Omental fat pad (tissue), 4 donors: Measurements from ENCODE around the gene TCP1. TPM values are rescaled to one million over a fixed set of nuclear protein-coding genes. Genes with fewer than 3 reads are reported as not detected.
"Not testable (repeated sequence)": the region's sequence is repeated elsewhere in the genome, so short reads cannot be mapped to it uniquely, and the experiment has no call there.

Experiments used
- ATAC-seq: fragments of 150-250 bp; one replicate; pipeline ENCODE4 v1.9.1; 2016; ENCODE audit warnings: mild to moderate bottlenecking, moderate library complexity; ENCODE audit not compliant: low FRiP score
- DNase-seq: peaks from one replicate; pipeline ENCODE4 v3.0.0-alpha.2; 2019; ENCODE audit warnings: low spot score
- total RNA-seq, 4 donors: library from RNA; depleted of rRNA; stranded (reverse); fragments of >200 nt; gene quantifications; one replicate each; pipeline ENCODE4 v1.1.0, GENCODE V29; 2016
- TF ChIP-seq, protein P1 (sequence below), 3 donors: fragments of 450-650 bp; IDR thresholded peaks; one replicate each; pipeline ENCODE4 v1.5.1; 2016 to 2017; ENCODE audit warnings: antibody characterized with exemption in 3 of 3, mild to moderate bottlenecking in 3 of 3, moderate library complexity in 2 of 3

TCP1 gene
- total RNA-seq, 4 donors from 2014 or later = 146 to 248 (median 192) TPM

DNA sequence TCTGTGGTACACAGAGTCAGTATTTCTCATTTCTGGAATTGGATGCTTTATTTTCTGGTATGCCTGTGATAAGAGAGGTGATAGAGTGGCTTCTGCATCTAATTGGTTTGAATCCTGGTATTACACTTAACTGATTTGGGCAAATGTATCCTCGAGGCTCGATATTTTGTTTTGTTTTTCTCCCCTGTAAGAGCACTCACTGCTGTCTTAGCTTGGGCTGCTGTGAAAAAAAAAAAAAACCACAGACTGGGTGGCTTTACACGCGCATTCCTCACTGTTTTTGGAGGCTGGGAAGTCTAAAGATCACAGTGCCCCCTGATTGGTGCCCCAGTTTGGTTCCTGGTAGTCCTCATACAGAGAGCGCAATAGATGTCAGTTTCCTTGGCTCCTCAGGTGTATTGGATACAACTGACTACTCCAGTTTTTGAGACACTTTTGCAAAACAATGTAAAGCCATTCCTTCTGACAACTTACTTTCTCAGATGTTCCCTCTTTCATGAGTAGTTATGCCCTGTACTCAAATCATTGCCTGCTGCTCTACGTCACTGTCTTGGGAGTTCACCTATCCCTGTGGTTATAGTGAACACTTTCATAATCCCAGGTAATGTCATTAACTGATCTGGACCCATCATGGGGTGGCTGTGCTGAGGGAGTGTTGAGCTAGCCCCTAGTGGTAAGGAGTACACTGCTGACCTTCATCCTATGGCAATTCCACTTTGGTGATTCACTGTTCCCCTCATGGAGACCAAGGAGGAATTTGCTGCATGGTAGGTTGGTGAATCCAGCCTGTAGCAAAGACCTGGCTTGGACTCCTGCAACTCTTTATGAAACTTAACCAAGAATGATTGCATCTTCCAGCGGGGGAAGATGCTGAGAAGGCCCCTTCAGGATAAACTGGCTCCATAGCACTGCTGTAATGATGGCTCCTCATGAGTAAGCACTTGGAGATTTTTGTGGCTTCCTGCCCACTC, 31.1 kb downstream of the TCP1 start:
- TF ChIP-seq, protein P1, sequence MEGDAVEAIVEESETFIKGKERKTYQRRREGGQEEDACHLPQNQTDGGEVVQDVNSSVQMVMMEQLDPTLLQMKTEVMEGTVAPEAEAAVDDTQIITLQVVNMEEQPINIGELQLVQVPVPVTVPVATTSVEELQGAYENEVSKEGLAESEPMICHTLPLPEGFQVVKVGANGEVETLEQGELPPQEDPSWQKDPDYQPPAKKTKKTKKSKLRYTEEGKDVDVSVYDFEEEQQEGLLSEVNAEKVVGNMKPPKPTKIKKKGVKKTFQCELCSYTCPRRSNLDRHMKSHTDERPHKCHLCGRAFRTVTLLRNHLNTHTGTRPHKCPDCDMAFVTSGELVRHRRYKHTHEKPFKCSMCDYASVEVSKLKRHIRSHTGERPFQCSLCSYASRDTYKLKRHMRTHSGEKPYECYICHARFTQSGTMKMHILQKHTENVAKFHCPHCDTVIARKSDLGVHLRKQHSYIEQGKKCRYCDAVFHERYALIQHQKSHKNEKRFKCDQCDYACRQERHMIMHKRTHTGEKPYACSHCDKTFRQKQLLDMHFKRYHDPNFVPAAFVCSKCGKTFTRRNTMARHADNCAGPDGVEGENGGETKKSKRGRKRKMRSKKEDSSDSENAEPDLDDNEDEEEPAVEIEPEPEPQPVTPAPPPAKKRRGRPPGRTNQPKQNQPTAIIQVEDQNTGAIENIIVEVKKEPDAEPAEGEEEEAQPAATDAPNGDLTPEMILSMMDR (IDR thresholded peaks at IDR 0.05) = no peak
- ATAC-seq (no peak), DNase-seq (no peak)

DNA sequence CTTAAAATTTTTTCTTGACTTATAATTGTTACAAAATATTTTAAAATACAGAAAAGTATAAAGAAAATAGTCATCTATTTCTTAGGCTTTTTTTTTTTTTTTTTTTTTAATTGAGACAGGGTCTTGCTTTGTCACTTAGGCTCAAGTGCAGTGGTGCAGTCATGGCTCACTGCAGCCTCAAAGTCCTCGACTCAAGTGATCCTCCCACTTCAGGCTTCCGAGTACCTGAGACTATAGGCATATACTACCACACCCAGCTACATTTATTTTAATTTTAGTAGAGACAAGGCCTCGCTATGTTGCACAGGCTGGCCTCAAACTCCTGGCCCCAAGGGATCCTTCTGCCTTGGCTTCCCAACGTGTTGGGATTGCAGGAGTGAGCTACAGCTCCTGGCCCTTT, 32.9 kb downstream of the TCP1 start:
- DNase-seq = no peak
- TF ChIP-seq, protein P1 (IDR thresholded peaks at IDR 0.05) = no peak
- ATAC-seq = no peak

DNA sequence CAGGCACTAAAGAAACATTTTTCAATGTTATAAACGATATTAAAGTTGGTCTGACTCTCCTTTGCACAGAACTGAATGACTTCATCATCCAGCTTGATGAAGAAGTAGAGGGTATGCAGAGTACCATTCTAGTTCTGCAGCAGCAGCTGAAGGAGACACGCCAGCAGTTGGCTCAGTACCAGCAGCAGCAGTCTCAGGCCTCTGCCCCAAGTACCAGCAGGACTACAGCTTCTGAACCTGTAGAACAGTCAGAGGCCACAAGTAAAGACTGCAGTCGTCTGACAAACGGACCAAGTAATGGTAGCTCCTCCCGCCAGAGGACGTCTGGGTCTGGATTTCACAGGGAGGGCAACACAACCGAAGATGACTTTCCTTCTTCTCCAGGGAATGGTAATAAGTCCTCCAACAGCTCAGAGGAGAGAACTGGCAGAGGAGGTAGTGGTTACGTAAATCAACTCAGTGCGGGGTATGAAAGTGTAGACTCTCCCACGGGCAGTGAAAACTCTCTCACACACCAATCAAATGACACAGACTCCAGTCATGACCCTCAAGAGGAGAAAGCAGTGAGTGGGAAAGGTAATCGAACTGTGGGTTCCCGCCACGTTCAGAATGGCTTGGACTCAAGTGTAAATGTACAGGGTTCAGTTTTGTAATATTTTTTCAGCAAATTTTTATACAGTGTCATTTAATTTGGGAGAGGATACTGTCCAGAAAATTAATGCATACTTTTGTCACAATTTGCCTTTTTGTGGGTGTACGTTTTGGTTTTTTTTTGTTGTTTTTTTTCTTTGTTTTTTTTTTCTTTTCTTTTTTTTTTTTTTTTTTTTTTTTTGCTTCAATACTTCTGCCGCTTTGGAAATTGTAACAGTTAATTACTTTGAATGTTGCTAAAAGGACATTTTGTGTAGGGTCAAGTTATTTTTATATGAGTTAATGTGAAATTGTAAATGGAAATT, 34.2 kb downstream of the TCP1 start:
- DNase-seq = no peak
- peak; percentile 39 for ATAC-seq
- TF ChIP-seq, protein P1 (IDR thresholded peaks at IDR 0.05) = no peak

DNA sequence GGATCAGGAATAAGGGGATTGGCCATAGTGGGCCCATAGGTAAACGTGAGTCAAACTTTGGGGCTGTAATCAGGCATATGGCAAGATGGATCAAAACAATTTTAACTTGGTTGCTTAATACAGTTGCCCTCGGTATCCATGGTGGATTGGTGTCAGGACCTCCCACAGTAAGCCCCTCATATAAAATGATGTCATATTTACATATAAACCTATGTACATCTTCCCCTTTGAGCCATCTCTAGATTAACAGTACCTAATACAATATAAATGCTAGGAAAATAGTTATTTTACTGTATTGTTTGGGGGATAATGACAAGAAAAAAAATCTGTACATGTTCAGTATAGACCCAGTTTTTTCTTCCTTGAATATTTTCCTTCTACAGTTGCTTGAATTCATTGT, 35.0 kb downstream of the TCP1 start:
- DNase-seq (no peak), ATAC-seq (no peak)
- TF ChIP-seq, protein P1 (IDR thresholded peaks at IDR 0.05) = no peak

DNA sequence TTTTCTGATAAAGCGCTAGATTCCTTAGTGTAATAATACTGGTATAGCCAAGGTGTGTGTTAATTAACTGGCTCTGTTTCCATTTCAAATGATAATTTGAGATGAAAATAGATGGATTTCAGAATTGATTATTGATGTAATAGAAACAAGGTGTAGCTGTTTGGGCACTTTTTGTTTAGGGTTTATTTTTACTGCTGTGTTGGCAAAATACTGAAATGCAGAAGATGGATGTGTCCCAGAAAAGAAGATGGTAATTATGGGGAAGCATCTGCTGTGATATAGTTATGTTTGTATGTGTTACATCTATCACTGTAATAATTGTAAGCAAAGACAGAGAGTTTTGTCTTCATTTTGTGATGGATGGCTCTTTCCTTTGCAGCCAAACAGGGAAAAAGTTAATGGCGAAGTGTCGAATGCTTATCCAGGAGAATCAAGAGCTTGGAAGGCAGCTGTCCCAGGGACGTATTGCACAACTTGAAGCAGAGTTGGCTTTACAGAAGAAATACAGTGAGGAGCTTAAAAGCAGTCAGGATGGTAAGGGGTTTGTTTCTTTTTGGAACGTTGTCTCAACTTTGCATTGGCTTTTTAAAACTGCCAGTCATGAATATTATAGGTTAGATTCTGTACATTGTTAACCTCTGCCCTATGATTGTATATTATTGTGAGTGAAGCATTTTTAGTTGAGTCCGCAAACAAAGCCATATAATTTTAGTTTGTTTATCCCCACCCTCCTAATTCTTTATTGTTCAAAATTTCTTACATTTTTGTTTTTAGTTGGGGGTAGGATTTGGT, 36.1 kb downstream of the TCP1 start:
- TF ChIP-seq, protein P1 (IDR thresholded peaks at IDR 0.05) = no peak
- ATAC-seq = no peak
- DNase-seq = no peak

DNA sequence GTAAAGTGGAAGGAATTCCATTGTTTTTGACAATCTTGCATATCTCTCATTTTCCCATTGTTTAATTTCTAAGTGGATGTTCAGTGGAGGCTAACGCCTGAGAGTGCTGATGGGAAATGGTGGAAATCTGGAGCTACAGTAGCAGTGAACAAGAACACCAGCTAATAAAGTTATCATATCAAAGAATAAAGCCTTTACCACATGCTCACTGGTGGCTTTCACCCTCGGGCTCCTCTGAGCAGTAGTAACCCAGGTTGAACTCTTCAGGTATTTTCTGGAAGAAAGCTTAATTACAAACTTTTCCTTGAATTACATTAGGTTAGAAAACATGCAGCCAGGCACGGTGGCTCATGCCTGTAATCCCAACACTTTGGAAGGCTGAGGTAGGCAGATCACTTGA, 38.0 kb downstream of the TCP1 start:
- DNase-seq (no peak), ATAC-seq (no peak)
- TF ChIP-seq, protein P1 (IDR thresholded peaks at IDR 0.05) = no peak

DNA sequence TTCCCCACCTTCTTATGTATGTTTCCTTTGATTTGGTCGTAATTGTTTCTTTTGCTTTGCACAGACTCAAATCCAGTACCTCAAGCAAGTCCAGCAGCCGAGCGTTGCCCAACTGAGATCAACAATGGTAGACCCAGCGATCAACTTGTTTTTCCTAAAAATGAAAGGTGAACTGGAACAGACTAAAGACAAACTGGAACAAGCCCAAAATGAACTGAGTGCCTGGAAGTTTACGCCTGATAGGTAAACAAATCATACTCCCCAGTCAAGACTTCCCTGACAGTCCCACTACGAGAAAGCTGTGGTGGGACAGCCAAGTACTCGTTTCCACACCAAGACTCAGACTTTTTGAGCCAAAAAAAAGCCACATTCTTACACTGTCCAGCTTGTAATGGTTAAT, 41.3 kb downstream of the TCP1 start:
- ATAC-seq, DNase-seq: not testable (repeated sequence)
